Bronchial epithelial cell (primary cell): Measurements from ENCODE around the gene CCDC32. TPM values are rescaled to one million over a fixed set of nuclear protein-coding genes. Genes with fewer than 3 reads are reported as not detected.

Experiments used
- DNase-seq: peaks from one replicate; pipeline ENCODE4 v3.0.0-alpha.2; 2010; ENCODE audit warnings: low read depth
- FAIRE-seq: peaks from 2 replicates; lab custom pipeline; 2011; peaks lifted over from hg19 to GRCh38; lab: Jason Lieb, UNC
- H3K27me3 ChIP-seq: 2 replicates; pipeline ENCODE4 v1.5.1; 2011; ENCODE audit warnings: low read length; ENCODE audit not compliant: control insufficient read depth, insufficient read depth
- H3K36me3 ChIP-seq: 2 replicates; pipeline ENCODE4 v1.5.1; 2011; ENCODE audit warnings: low read length; ENCODE audit not compliant: control insufficient read depth, insufficient read depth
- H3K4me3 ChIP-seq: 2 replicates; pipeline ENCODE4 v1.5.1; 2011; ENCODE audit warnings: mild to moderate bottlenecking, low read depth, low read length, control low read depth
- CTCF ChIP-seq: IDR thresholded peaks from 2 replicates; pipeline ENCODE4 v1.5.1; 2011; ENCODE audit warnings: mild to moderate bottlenecking, moderate library complexity, low read length, control low read depth, inconsistent platforms; ENCODE audit not compliant: insufficient read depth, severe bottlenecking
- total RNA-seq: library from RNA; depleted of rRNA; stranded (reverse); fragments of >200 nt; gene quantifications from 2 replicates; pipeline ENCODE4 v1.2.1, GENCODE V29; 2014

Gene CCDC32
- total RNA-seq, 1 donor from 2014 or later: 16.3 TPM

DNA sequence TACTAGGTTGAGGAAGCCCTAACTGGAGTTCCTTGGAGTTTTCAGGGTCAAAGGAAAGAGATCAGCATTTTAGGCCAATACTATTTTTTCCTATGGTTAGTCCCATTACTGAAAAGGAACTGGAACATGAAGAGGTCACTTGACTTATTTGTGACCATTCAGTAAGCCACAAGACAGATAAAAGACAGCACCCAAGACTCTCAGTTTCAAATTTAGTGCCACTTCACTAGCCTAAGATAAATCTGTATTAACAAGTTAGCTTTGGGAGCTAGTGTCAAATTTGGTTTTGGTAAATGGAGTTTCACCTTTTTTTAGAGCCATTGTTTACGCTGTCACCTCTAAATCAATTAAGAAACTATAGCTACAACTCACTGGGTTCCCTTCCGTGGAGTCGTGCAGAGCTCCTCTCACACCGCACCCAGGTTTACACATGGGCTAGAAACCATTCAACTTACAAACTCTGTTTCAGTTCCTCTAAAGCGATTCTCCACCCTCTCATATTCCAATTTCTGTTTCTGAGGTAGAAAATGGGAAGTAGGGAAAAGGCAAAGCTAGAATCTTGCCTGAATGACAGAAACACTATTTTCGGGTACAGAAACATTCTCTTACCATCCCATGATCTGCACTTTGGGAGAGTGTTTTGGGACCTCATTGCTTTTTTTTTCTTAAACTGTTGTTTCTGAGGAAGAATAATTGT lies 14.4 kb downstream of the CCDC32 start:
- no peak for FAIRE-seq
- peaks cover 10% of the 10 kb centered on the region for H3K36me3 ChIP-seq
- H3K27me3 ChIP-seq: no peaks in the 10 kb centered on the region
- no peak overlapping the region for H3K4me3 ChIP-seq
- no peak for DNase-seq
- no peak for TF ChIP-seq CTCF

- FAIRE-seq (no peak), DNase-seq (no peak)
- H3K27me3 ChIP-seq: no peaks in the 10 kb centered on the region
- no peak overlapping the region for H3K4me3 ChIP-seq
- peaks cover 10% of the 10 kb centered on the region for H3K36me3 ChIP-seq
- TF ChIP-seq CTCF: no peak
These were observed 14.9 kb downstream of the CCDC32 start for GRCh38 chr15:40549894-40550293.

GRCh38 chr15:40548610-40549009 lies 16.2 kb downstream of the CCDC32 start:
- DNase-seq (no peak), FAIRE-seq (no peak)
- no peaks in the 10 kb centered on the region for H3K27me3 ChIP-seq
- H3K4me3 ChIP-seq: no peak overlapping the region
- H3K36me3 ChIP-seq: peaks cover 9% of the 10 kb centered on the region
- no peak for TF ChIP-seq CTCF

DNA sequence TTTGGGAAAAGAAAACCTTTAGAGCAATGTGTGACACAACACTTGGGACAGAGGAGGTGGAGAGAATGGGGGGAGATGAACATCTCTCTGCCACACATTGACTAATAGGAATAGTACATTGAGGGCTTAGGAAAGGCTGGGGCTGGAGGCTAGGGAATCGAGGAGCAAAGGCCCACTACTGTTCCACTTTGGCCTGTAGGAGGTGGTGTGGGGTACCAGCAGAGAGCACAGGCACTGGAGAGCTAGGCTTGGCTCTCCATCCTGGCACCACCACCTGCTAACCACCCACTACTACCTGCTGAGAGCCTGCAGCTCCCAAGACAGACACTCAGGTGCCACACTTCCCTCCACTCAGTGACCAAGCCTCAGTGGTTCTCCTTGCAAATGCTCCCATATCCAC lies 19.4 kb downstream of the CCDC32 start:
- peaks cover 6% of the 10 kb centered on the region for H3K36me3 ChIP-seq
- no peak for TF ChIP-seq CTCF
- H3K4me3 ChIP-seq: no peak overlapping the region
- H3K27me3 ChIP-seq: no peaks in the 10 kb centered on the region
- no peak for FAIRE-seq
- DNase-seq: no peak

DNA sequence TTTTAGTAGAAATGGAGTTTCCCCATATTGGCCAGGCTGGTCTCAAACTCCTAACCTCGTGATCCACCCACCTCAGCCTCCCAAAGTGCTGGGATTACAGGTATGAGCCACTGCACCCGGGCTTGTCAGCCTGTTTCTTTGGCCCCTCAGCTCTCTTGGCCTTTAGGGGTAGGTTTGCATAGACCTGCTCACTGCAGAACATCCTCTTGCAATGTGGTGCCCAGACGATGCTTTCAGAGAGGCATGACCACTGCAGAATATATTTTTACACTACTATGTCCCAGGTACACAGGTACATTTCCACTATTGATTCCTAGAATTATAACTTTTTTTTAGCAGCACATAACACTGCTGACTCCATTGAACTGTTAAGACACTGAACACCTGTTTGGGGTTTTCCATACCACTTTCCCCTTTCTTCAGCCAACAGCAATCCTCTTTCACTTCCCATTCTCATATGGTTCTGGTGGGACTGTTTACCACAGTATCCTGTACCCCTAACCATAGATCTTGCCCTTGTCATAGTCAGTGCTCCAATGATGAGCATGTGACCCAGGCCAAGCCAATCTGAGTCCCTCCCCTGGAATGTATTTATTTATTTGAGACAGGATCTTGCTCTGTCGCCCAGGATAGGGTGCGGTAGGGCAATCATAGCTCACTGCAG lies 21.1 kb downstream of the CCDC32 start:
- H3K4me3 ChIP-seq: no peak overlapping the region

More for the DNA sequence above, 21.1 kb downstream of the CCDC32 start:
- no peak for DNase-seq
- Histone ChIP-seq H3K27me3 (no peaks in the 10 kb centered on the region), H3K36me3 (peaks cover 2% of the 10 kb centered on the region)
- no peak for TF ChIP-seq CTCF
- no peak for FAIRE-seq
